Small intestine (tissue), 7 donors: ENCODE data around the gene PDE2A. TPM values are rescaled to one million over a fixed set of nuclear protein-coding genes. Genes with fewer than 3 reads are reported as not detected.

Source experiments
- DNase-seq, 2 donors: peaks; one replicate each; pipeline versions ENCODE4 v3.0.0 to v3.0.0-alpha.2; 2013
- FAIRE-seq: peaks from 2 replicates; lab custom pipeline; 2012; peaks lifted over from hg19 to GRCh38; lab: Jason Lieb, UNC
- H3K27ac ChIP-seq, 3 donors: one replicate each; pipeline ENCODE4 v1.5.1; 2013; ENCODE audit warnings: low read length in 2 of 3, mild to moderate bottlenecking in 2 of 3, control low read depth in 1 of 3, inconsistent platforms in 1 of 3, low read depth in 1 of 3, moderate library complexity in 1 of 3
- H3K27me3 ChIP-seq, 3 donors: one replicate each; pipeline ENCODE4 v1.6.1; 2013; ENCODE audit warnings: low read length in 3 of 3, inconsistent platforms in 1 of 3; ENCODE audit not compliant: control insufficient read depth in 3 of 3, insufficient read depth in 3 of 3
- H3K36me3 ChIP-seq, 3 donors: one replicate each; pipeline ENCODE4 v1.6.1; 2013; ENCODE audit warnings: low read length in 3 of 3, inconsistent platforms in 1 of 3, low read depth in 1 of 3, mild to moderate bottlenecking in 1 of 3, moderate library complexity in 1 of 3; ENCODE audit not compliant: control insufficient read depth in 3 of 3, insufficient read depth in 2 of 3
- H3K4me1 ChIP-seq, 3 donors: one replicate each; pipeline ENCODE4 v1.6.1; 2013; ENCODE audit warnings: low read length in 2 of 3, inconsistent platforms in 1 of 3, low read depth in 1 of 3, mild to moderate bottlenecking in 1 of 3, moderate library complexity in 1 of 3; ENCODE audit not compliant: control insufficient read depth in 3 of 3, insufficient read depth in 2 of 3
- H3K4me3 ChIP-seq, 3 donors: one replicate each; pipeline ENCODE4 v1.5.1; 2013; ENCODE audit warnings: low read length in 3 of 3, control low read depth in 1 of 3, inconsistent platforms in 1 of 3, low read depth in 1 of 3, mild to moderate bottlenecking in 1 of 3, moderate library complexity in 1 of 3
- H3K9me3 ChIP-seq, 2 donors: one replicate each; pipeline ENCODE4 v1.6.1; 2013; ENCODE audit warnings: low read depth in 1 of 2, low read length in 1 of 2; ENCODE audit not compliant: control insufficient read depth in 2 of 2, insufficient read depth in 1 of 2
- WGBS, 3 donors: extraction: QIAGEN DNeasy Blood & Tissue Kit; methylation state at CpG; one replicate each; pipeline ENCODE4 v1.1.7; 2013; 5-methylcytosine and 5-hydroxymethylcytosine counted together
- polyA plus RNA-seq, 4 donors: library from polyadenylated mRNA; stranded (reverse) in 3 of 4; unstranded in 1 of 4; fragments of 200-250 nt in 3 of 4; fragments of 120-200 nt in 1 of 4; gene quantifications; one replicate each; pipeline versions ENCODE4 v1.2.1 to v1.2.3, GENCODE V29; 2013
- donor health status: healthy with polysubstance abuse.
- donor health status: control.
- donor health status: control.
- donor health status: Bipolar disorder and iron deficiency.
- donor health status: healthy.

The PDE2A gene
- polyA plus RNA-seq, 4 donors = 1.8 to 31.6 (median 7.4) TPM

- H3K36me3 ChIP-seq = no peaks in the 10 kb centered on the region
- peaks cover 0 to 57% (median 6%) of the 10 kb centered on the region in 3 donors for H3K27me3 ChIP-seq
- no peaks in the 10 kb centered on the region for H3K4me1 ChIP-seq
- H3K27ac ChIP-seq = no peak overlapping the region
- DNase-seq (no peak), FAIRE-seq (no peak)
- H3K4me3 ChIP-seq = no peak overlapping the region
- WGBS, 3 donors = 39 to 47% (median 46%) methylated on average over 7 of the region's 7 CpGs
- peaks cover 0 to 11% of the 10 kb centered on the region in 2 donors for H3K9me3 ChIP-seq
These were observed 5.4 kb downstream of the PDE2A start for GRCh38 chr11:72668629-72669347.

- no peak for FAIRE-seq
- no peaks in the 10 kb centered on the region for H3K36me3 ChIP-seq
- no peak overlapping the region for H3K4me3 ChIP-seq
- DNase-seq = no peak
- H3K9me3 ChIP-seq = peaks cover 0 to 11% of the 10 kb centered on the region in 2 donors
- H3K27ac ChIP-seq = no peak overlapping the region
- H3K27me3 ChIP-seq = peaks cover 3 to 46% (median 6%) of the 10 kb centered on the region in 3 donors
- no peaks in the 10 kb centered on the region for H3K4me1 ChIP-seq
- WGBS, 3 donors = 27 to 37% (median 34%) methylated on average over 6 of the region's 6 CpGs
These were observed 8.2 kb downstream of the PDE2A start for GRCh38 chr11:72665911-72666472.

GRCh38 chr11:72662036-72662435 lies 12.2 kb downstream of the PDE2A start:
- Histone ChIP-seq H3K9me3 (peaks cover 0 to 1% of the 10 kb centered on the region in 2 donors), H3K27ac (no peak overlapping the region), H3K27me3 (peaks cover 3 to 26% (median 3%) of the 10 kb centered on the region in 3 donors), H3K36me3 (no peaks in the 10 kb centered on the region), H3K4me3 (no peak overlapping the region), H3K4me1 (no peaks in the 10 kb centered on the region)
- DNase-seq (no peak), FAIRE-seq (no peak)
- WGBS, 3 donors = 70 to 76% (median 70%) methylated on average over 5 of the region's 5 CpGs

- Histone ChIP-seq H3K27me3 (peaks cover 3 to 28% (median 3%) of the 10 kb centered on the region in 3 donors), H3K36me3 (no peaks in the 10 kb centered on the region), H3K9me3 (no peaks in the 10 kb centered on the region), H3K4me1 (no peaks in the 10 kb centered on the region), H3K4me3 (no peak overlapping the region), H3K27ac (no peak overlapping the region)
- DNase-seq (no peak), FAIRE-seq (no peak)
- WGBS, 3 donors = 80 to 82% (median 82%) methylated on average over 9 of the region's 9 CpGs
These were observed 12.7 kb downstream of the PDE2A start for GRCh38 chr11:72661486-72661885.

GRCh38 chr11:72658989-72659640 lies 15.1 kb downstream of the PDE2A start:
- Histone ChIP-seq H3K4me3 (no peak overlapping the region), H3K4me1 (no peaks in the 10 kb centered on the region), H3K36me3 (no peaks in the 10 kb centered on the region), H3K27me3 (peaks cover 0 to 33% (median 3%) of the 10 kb centered on the region in 3 donors), H3K27ac (no peak overlapping the region), H3K9me3 (no peaks in the 10 kb centered on the region)
- FAIRE-seq (no peak), DNase-seq (no peak)
- whole genome bisulfite sequencing, 3 donors = 46 to 77% (median 55%) methylated on average over 9 of the region's 9 CpGs

GRCh38 chr11:72657411-72658100 lies 16.7 kb downstream of the PDE2A start:
- no peaks in the 10 kb centered on the region for H3K9me3 ChIP-seq
- 77 to 84% (median 78%) methylated on average over 6 of the region's 6 CpGs for WGBS, 3 donors

GRCh38 chr11:72655896-72656464 lies 18.2 kb downstream of the PDE2A start:
- FAIRE-seq (no peak), DNase-seq (no peak)
- peaks cover 0 to 22% (median 2%) of the 10 kb centered on the region in 3 donors for H3K27me3 ChIP-seq
- no peaks in the 10 kb centered on the region for H3K9me3 ChIP-seq
- H3K36me3 ChIP-seq = no peaks in the 10 kb centered on the region
- 53 to 75% (median 60%) methylated on average over 11 of the region's 11 CpGs for WGBS, 3 donors
- no peaks in the 10 kb centered on the region for H3K4me1 ChIP-seq
- no peak overlapping the region for H3K4me3 ChIP-seq
- H3K27ac ChIP-seq = no peak overlapping the region

More at GRCh38 chr11:72657411-72658100, 16.7 kb downstream of the PDE2A start:
- peaks cover 0 to 30% (median 3%) of the 10 kb centered on the region in 3 donors for H3K27me3 ChIP-seq
- no peaks in the 10 kb centered on the region for H3K4me1 ChIP-seq
- no peaks in the 10 kb centered on the region for H3K36me3 ChIP-seq
- H3K27ac ChIP-seq = no peak overlapping the region
- DNase-seq (no peak), FAIRE-seq (no peak)
- no peak overlapping the region for H3K4me3 ChIP-seq

- Histone ChIP-seq H3K27me3 (peaks cover 0 to 18% (median 2%) of the 10 kb centered on the region in 3 donors), H3K36me3 (no peaks in the 10 kb centered on the region), H3K27ac (no peak overlapping the region), H3K4me1 (no peaks in the 10 kb centered on the region), H3K9me3 (no peaks in the 10 kb centered on the region), H3K4me3 (no peak overlapping the region)
- WGBS, 3 donors = 42 to 69% (median 61%) methylated on average over 3 to 8 of the region's 8 CpGs
- DNase-seq = no peak
- FAIRE-seq = no peak
These were observed 19.2 kb downstream of the PDE2A start for GRCh38 chr11:72655014-72655413.
